GM13977 (cell line): ENCODE measurements around the gene CDH4.

Source experiments
- DNase-seq: peaks from one replicate; pipeline ENCODE4 v3.0.0; 2012; ENCODE audit warnings: low spot score
- in situ Hi-C: fragments of 300-500 bp; cut with MboI; formaldehyde crosslinking; loops from one replicate; pipeline ENCODE4 v1.12.0; 2022; ENCODE audit warnings: low sequenced_read_pairs, low pct_unique_long_range_greater_than_20kb, mixed read lengths, inconsistent platforms; ENCODE audit not compliant: unreplicated experiment
- TF ChIP-seq, protein P1 (sequence below): IDR thresholded peaks from 2 replicates; pipeline ENCODE4 v1.5.1; 2012; ENCODE audit warnings: mild to moderate bottlenecking, control low read depth; ENCODE audit not compliant: insufficient read depth; ENCODE audit errors: extremely low read depth, missing control alignments

The CDH4 gene

GRCh38 chr20:61806995-61807394 lies 554.9 kb downstream of the CDH4 start:
- in situ Hi-C loops, result no loop called here
- TF ChIP-seq, protein P1, sequence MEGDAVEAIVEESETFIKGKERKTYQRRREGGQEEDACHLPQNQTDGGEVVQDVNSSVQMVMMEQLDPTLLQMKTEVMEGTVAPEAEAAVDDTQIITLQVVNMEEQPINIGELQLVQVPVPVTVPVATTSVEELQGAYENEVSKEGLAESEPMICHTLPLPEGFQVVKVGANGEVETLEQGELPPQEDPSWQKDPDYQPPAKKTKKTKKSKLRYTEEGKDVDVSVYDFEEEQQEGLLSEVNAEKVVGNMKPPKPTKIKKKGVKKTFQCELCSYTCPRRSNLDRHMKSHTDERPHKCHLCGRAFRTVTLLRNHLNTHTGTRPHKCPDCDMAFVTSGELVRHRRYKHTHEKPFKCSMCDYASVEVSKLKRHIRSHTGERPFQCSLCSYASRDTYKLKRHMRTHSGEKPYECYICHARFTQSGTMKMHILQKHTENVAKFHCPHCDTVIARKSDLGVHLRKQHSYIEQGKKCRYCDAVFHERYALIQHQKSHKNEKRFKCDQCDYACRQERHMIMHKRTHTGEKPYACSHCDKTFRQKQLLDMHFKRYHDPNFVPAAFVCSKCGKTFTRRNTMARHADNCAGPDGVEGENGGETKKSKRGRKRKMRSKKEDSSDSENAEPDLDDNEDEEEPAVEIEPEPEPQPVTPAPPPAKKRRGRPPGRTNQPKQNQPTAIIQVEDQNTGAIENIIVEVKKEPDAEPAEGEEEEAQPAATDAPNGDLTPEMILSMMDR, result no peak
- DNase-seq, result no peak

DNA sequence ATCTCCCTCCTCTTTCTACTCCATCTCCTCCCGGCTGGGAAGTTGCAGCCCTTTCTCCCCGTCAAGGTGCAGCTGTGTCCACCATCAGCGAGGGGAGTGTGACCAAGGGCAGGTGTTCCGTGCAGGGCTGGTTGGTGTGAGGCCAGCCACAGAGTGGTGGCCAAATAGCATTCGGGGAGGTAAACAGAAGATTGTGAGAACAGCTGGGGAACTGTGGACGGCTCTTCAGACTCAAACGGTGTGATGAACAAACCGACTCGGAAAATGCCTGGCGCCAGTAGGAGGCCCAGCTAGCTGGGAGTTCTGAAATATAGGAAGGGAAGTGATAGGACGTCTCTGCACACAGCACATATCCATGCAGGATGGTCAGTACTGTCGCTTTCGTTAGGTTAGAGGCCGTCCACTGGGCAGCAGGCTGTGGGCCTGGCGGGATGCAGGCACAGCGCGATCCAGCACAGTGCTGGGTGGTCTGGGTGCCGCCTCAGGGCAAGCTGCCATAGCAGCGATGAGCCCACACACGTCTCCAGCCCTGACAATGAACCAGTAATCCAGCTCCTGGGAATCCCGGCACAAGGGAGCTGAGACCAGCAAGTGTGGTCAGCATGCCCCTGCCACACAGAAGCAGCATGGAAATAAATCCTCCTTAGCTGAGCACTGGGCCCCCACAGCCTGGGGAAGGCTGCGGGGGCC lies 555.6 kb downstream of the CDH4 start:
- in situ Hi-C loops, result no loop called here
- DNase-seq, result no peak
- TF ChIP-seq, protein P1, result no peak

DNA sequence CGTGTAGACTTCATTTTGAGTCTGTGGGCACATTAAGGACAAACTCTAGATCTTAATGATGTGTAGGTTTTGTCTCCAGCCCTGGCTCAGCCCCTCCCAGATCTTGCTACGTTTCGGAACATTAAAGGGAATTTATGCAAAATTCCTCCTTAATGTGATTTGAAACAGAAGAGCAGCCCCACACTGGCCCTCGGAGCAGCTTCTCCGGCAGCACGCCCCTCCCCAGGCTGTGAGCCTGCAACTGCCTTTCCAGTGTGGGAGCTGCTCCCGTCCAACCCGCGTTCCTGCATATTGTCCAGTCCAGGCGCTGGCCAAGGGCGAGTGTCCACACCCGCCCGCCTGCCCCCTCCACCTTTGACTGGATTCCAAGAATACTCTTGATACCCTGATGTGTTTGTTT lies 556.4 kb downstream of the CDH4 start:
- in situ Hi-C loops, result no loop called here
- TF ChIP-seq, protein P1, result no peak
- no peak for DNase-seq

DNA sequence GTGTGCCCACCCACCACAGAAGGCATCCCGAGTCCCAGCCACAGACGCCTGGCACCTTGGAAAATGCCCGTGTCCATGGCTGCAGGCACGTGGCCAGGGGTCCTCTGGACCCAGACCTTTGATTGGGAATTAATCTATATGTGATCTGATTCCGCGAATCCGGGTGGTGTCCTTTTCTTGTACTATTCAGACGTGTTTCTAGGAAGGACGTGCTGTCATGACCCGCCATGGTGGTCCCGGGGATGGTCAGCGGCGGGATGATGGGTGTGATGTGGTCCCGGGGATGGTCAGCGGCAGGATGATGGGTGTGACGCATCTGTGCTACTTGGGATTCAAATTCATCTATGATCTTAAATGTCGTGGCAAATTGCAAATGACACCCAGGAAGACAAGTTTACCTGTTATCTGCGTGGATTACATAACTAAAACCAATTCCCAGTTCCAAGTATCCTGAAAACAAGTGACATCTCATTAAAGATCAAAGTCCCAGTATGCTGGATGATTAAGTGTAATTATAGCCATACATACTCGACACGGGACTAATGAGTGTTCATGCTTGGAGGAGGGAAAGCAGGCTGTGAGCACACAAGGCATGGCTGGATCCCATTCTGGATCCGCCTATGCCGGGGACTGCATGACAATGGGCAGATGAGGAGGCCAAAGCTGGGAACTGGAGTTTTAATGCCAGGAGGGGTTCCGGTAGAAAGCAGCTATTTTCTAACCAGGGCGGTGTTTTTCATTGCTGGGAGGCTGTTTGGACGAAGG lies 557.1 kb downstream of the CDH4 start:
- in situ Hi-C loops, result no loop called here
- TF ChIP-seq, protein P1, result no peak
- no peak for DNase-seq

DNA sequence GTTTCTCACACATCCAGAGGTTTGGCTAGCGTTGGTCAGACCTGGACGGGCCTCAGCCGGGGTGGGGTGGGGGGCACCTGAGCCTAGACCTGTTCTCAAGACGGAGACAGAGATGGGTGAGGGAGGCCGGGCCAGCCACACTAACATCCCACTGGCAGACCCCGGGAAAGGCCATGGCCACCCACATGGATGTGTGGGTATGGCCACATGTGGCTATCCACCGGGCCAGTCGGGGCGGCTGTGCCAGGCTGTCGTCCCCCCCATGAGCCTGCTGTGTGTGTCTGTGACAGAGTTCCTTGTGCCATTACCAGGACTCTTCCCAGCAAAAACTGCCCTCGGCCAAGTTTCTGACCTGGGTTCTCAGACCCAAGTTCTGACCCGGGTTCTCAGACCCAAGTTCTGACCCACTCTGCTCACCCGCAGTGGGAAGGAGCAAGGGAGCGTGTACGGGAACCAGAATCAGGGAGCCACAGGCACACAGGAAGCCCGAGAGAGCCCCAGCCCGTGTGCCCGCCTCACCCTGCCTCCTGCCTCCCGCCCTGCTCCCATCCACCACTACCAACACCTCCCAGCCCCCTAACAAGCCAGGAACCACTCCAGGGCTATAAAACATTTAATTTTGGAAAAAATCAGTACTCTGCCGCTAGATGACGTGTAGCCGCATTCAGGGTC lies 558.1 kb downstream of the CDH4 start:
- TF ChIP-seq, protein P1, result no peak
- in situ Hi-C loops, result no loop called here
- DNase-seq, result no peak

DNA sequence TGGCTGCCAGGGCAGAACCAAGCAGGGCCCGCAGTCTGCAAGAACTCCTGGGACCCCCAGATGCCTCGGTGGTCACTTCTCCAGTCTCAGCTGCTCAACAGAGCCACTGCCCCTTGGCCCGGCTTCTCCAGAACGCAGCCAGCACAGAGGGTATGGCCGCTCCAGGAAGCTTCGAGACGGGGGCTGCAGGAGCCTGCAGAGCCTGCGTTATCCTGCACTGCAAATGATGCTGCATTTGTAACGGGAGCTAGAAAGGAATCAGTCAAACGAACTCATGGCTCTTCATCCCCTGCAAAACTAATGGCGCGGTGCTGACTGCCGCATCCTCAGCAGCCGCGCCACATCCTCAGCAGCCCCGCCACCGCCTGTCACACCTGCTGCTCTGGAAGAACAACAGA lies 558.7 kb downstream of the CDH4 start:
- TF ChIP-seq, protein P1, result no peak
- no peak for DNase-seq
- in situ Hi-C loops, result no loop called here
